Measurements from ENCODE around the gene KCNK17.

GRCh38 chr6:39260953-39261352 is 53.3 kb downstream of the KCNK17 start:
- TF ChIP-seq CTCF (IDR thresholded peaks at IDR 0.05; ENCODE audit: control extremely low read depth in 1 of 3, insufficient read depth in 1 of 3, low read depth in 1 of 3, low read length in 3 of 3) = no peak
- TF ChIP-seq POLR2A (IDR thresholded peaks at IDR 0.05; ENCODE audit: control extremely low read depth in 1 of 2, low read depth in 2 of 2, low read length in 2 of 2) = no peak

All from H1 (cell line).